Activated CD4-positive, alpha-beta T cell treated with anti-CD3 and anti-CD28 coated beads, Interleukin-2, amount 50 U/mL, for 24 hours (primary cell): ENCODE data around the gene CEMIP2.

Experiments used
- DNase-seq, 2 donors: peaks; one replicate each; pipeline ENCODE4 v3.0.0-alpha.2; 2020; ENCODE audit warnings: low read depth in 1 of 2, low spot score in 1 of 2

The CEMIP2 gene

DNA sequence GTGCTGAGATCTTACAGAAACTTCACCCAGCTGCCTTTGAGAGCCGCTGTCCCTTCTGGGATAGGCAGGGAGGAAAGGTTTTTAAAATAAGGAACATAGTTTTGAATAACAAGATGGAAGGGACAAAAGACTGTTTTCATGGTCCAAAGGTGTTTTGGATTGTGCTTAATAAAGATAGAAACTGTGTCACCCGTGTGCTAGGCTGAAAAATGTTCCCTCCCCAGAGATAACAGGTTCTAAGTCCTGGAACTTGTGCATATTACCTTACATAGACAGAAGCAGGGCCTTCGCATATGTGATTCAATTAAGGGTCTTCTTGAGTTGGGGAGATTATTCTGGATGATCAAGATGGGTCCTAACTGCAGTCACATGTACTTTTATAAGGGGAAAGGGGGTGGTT, 1.9 kb upstream of the CEMIP2 start:
- no peak for DNase-seq

DNA sequence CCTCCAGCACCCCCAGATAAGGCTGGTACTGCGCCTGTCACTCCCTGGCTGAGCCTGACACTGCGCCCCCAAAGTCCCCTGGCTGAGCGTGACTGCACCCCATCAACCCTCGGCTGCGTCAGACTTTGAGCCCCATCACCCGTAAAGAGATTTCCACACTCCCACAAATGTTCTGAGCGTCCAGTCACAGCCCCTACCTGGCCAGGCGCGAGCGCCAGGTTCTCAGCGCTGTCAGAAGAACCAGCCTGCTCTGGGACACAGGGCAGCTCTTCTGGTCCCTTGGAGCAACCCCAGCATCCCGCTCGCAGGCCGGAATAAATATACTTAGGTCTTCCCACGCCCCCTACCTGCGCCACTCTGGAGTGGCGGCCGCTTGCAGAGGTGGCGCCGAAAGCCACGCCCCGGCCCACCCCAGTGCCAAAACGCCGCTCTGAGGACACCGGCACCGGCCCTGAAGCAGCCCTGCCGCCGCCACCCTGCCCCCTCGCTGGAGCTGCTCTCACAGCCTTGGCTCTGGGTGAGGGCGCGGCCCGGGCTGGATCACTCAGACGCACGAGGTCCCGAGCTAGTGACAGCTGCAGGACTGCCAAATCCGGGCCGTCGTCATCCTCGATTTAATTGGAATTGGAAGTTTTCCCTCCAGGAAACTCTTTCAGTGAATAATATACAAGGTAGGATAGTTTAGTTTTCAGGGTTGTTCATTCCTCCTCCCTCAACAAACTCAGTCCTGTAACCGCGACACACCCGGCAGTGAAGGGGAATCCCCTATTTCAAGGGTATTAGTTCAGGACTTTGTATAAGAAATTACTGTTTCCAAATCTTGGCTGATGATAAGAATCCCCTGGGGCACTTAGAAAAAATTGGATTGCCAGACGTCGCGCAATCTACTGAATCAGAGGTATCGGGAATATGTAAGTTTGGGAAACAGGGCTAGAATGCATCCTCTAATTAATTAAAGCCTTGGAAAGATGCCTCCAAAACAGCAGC, 1.2 kb upstream of the CEMIP2 start:
- DNase-seq: peak in 1 of 2 donors; percentile 18

DNA sequence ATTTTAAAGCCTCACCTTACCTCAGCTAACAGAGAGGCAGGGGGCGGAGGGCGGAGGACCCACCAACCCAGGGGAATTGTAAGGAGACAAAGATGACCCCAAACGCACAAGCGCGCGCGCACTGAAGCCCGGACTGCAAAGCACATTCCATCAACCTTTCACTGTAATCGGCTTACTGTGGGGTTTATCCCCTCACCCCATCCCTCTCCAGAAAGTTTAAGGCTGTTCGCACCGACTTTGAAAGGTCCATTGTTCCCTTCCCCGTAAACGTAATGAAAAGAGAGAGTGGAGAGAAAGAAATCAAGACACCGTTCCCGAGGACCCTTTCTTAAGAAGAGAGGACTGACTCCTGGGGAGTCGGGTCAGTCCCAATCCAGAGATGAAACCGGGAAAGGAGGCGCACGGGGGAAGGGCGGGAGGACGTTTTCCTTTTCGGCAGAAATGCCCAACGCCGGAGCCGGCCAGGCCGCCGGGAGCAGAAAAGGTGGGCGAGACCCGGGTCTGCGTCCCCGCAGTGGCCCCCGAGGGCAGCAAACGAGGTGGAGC, 464 bp downstream of the CEMIP2 start:
- no peak for DNase-seq

- no peak for DNase-seq
Observed at GRCh38 chr9:71767163-71767775, 1.0 kb downstream of the CEMIP2 start.

DNA sequence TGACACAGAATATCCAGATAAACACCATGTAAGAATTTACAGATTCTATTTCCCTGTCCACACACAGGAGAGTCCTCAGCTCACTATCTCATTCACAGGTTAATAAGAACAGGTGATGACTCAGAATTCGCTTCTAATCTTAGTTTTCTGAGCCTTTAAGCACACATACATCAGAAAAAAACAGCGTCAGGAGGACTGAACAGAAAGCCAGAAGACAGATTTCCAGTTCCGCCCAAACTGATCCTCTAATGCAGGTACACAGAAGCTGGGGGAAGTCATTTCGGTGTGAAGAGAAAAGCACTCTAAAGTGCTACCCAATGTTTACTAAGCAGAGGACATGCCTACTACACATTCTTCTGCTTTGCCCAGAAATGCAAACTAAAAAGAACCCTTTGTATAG, 1.6 kb downstream of the CEMIP2 start:
- DNase-seq: no peak

DNA sequence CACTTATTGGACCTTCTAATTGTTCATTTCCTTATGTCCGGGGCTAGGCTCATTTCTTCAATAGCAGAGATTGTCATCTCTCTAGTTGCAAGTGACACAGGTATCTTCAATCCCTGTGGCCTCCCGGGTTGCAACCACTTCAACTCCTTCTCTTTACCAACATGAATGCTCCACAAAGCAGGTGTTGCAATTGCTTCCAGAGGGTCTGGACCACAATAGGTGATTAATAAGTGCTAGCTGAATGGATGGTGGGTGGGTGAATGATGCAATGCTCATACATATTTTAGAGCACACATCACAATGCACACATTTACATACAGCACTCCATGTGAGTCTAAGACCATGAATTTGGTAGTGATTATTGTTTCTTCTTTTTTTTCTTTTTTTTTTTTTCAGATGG, 2.6 kb downstream of the CEMIP2 start:
- no peak for DNase-seq

DNA sequence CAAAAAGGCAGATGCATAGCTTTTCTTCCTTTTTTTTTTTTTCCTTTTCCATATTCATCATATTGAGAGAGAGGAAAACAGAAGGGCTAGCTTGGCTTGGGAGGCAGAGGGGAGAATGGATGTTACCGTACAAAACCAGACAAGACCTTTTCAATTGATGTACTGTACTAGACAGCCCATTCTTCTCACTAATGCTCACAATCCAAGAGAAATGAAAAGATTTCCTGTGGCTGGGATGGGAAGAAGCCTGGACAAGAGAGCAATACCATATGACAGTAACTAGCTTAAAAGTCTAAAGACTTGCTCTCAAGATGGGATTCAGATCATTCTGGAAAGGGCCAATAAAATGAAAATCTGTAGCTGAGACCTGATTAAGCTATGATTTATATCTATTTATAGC, 3.4 kb downstream of the CEMIP2 start:
- no peak for DNase-seq

DNA sequence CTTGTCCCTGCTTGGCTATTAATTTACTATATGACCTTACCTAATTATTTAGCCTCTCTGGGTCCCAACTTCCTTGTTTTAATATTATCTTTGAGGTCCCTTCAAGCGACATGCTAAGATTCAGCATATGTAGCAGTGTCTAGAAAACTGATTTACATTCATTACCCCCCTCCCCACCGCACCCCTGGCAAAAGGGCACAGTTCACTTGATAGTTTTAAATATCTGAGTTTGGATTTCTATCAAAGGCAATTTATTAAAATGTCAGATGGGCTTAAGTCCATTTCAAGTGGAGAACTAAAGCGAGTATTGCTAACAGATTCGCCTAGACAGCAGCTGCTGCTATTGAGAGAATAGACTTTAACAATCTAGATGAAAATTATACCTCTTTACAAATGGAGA, 3.9 kb downstream of the CEMIP2 start:
- no peak for DNase-seq

- DNase-seq: no peak
Observed at GRCh38 chr9:71763832-71764231, 4.5 kb downstream of the CEMIP2 start.

DNA sequence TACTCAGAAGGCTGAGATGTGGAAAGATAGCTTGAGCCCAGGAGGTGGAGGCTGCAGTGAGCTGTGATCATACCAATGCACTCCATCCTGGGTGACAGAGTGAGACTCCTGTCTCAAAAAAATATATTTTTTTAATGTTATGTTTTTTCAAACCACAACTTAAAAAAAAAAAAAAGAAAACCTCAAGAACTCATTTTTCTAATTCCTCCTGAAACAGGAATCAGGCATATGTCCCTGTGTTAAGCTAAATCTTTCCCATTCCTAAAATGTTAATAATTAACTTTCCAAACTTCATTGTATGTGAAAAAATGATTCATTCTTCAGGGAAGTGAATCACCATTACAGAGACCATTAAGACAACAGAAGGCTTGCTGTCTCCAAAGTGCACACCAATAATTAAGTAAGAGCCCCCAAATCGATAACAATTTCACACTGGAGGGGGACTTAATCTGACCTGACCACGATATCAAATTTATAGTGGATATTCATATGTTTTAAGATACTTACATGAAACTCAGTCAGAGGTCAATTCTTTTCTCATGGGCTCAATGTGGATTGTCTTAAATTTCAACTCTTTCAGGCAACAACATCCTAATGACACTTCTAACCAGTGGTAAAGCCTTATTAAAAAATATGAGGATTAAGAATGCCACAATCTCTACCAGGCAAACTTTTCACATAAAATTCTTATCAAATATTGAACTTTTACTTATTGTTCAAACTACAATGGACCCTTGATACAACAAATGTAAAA, 5.2 kb downstream of the CEMIP2 start:
- no peak for DNase-seq

DNA sequence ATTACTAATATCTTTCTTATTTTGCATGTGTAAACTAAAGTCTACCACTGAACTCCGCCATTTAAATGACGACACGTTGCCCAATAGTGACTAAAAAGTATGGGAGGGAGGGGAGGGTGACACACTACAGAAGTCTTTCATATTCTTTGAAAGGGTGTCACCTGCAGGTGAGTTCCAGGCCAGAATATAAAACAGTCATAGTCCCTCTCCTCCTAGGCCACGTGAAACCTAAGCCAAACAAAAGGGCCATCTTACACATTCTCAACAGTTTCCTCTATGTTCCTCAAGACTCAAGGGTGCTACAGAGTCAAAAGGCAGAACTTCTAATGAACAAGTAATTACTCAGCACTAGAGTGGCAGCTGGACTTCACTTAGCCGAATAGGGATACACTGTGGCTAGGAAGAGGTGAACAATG, 6.4 kb downstream of the CEMIP2 start:
- no peak for DNase-seq

DNA sequence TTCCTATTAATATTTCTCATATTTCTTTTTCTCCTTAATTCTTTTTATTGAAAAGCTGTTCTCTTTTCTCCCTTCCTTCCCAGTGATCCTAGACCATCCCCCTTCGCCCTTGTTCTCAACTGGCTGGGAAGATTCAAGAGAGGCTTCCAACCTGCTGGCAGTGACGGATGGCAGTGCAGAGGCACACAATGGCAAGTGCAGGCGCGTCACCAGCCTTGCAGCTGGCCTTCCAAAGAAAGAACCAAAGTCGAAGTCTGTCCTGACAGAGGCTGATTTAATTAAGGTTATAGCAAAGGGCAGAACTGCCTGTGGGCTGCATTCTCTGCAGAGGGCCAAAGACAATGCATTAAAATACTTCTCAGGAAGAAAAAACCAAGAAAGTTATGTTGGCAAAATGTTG, 7.4 kb downstream of the CEMIP2 start:
- no peak for DNase-seq

- DNase-seq: no peak
Observed at GRCh38 chr9:71758785-71759184, 9.5 kb downstream of the CEMIP2 start.

DNA sequence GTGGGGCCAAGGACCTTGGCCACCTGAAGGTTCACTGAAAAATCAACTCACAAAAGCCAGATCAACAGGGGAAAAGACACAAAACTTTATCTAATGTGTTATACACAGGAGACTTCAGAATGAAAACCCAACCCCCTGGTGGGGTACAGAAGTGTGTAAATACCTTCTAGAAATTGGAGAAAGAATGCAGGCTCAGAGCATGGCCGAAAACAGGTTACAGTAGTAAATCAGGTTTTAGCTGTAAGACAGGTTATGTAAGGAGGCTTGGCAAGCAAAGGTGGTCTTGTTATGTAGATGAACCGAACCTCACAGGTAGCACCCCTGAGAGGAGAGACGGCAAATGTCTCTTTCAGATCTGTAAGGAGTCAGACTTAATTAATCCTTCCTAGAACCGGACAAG, 10.0 kb downstream of the CEMIP2 start:
- no peak for DNase-seq

GRCh38 chr9:71756753-71757152, 11.6 kb downstream of the CEMIP2 start:
- DNase-seq: no peak

DNA sequence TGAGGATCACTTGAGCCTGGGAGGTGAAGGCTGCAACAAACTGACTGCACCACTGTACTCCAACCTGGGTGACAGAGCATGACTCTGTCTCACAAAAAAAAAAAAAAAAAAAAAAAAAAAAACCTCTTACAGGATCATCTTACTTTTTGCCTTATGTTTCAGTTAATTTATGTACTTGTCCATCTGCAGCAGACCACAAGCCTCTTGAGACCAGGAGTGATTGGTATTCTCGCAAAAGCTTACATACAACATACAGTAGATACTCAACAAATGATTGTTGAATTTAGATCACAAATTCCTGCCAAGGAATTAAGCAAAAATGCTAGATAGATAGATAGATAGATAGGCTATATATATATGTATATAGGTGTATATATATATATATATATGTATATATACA, 12.4 kb downstream of the CEMIP2 start:
- no peak for DNase-seq

GRCh38 chr9:71755230-71755629, 13.1 kb downstream of the CEMIP2 start:
- DNase-seq: no peak

DNA sequence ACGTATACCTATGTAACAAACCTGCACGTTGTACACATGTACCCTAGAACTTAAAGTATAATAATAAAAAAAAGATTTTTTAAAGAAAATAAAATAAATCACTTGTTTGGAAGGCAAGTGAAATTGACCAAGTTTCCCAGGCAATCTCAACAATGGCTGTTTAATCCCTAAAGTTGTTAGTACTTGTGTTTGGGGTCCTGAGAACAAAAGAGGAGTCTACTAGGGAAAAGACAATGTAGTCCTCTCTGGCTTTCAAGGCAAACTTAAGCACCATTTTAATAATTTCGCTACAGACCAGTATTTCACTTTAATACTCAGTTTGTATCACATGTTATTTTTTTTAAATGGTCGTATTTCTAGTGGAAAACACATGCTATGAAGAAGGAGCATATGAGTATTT, 14.2 kb downstream of the CEMIP2 start:
- no peak for DNase-seq

- DNase-seq: no peak
Observed at GRCh38 chr9:71752928-71753327, 15.4 kb downstream of the CEMIP2 start.

GRCh38 chr9:71752352-71752751, 16.0 kb downstream of the CEMIP2 start:
- DNase-seq: no peak

- DNase-seq: no peak
Observed at GRCh38 chr9:71748280-71748743, 20.0 kb downstream of the CEMIP2 start.
